Chondrocyte (in vitro differentiated cells): Measurements from ENCODE around the gene VPS39. TPM values are rescaled to one million over a fixed set of nuclear protein-coding genes. Genes with fewer than 3 reads are reported as not detected.

ENCODE experiments used
- DNase-seq: peaks from one replicate; pipeline ENCODE4 v3.0.0; 2021; ENCODE audit warnings: mixed read lengths, low spot score
- H3K27ac Mint-ChIP-seq: one replicate; pipeline ENCODE4 v1.8.0; 2021; ENCODE audit warnings: mild to moderate bottlenecking, moderate library complexity, mixed read lengths; ENCODE audit not compliant: unreplicated experiment
- H3K27me3 Mint-ChIP-seq: 2 replicates; pipeline ENCODE4 v1.8.0; 2021; ENCODE audit warnings: low read depth, mixed read lengths
- H3K36me3 Mint-ChIP-seq: 2 replicates; pipeline ENCODE4 v1.8.0; 2021; ENCODE audit warnings: low read depth, mixed read lengths
- H3K4me1 Mint-ChIP-seq: 2 replicates; pipeline ENCODE4 v1.8.0; 2021; ENCODE audit warnings: low read depth, mild to moderate bottlenecking, mixed read lengths
- H3K4me3 Mint-ChIP-seq: one replicate; pipeline ENCODE4 v1.8.0; 2021; ENCODE audit warnings: mild to moderate bottlenecking, moderate library complexity, mixed read lengths; ENCODE audit not compliant: unreplicated experiment
- H3K9me3 Mint-ChIP-seq: 2 replicates; pipeline ENCODE4 v1.8.0; 2021; ENCODE audit warnings: low read depth, mixed read lengths
- total RNA-seq: library from RNA; stranded (reverse); gene quantifications from 3 replicates; pipeline ENCODE4 v1.2.1, GENCODE V29; 2021
- TF ChIP-seq, protein P1 (sequence below): fragments of 200-600 bp; sonication (generic); IDR thresholded peaks from 2 replicates; pipeline ENCODE4 v1.5.0; 2021; ENCODE audit warnings: antibody characterized with exemption, mild to moderate bottlenecking, moderate library complexity

The VPS39 gene
- total RNA-seq, 1 donor from 2014 or later, result 53.5 TPM

DNA sequence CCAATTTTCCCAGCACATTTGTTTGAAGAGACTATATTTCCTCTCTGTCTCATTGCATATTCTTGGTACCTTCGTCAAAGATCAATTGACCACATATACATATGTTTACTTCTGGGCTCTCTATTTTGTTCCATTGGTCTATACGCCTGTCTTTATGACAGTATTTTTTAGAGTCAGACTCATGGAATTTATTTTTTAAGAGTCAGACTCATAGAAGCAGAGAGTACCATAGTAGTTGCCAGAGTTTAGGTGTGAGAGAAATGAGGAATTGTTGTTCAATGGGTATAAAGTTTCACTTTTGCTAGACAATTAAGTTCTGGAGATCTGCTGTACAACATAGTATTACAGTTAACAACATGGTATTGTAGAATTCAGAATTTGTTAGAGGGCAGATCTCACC lies 78.7 kb downstream of the VPS39 start:
- Mint-ChIP-seq H3K9me3 (no peaks in the 10 kb centered on the region), H3K27ac (no peak overlapping the region), H3K4me1 (no peaks in the 10 kb centered on the region), H3K4me3 (no peak overlapping the region), H3K27me3 (peaks cover 41% of the 10 kb centered on the region), H3K36me3 (no peaks in the 10 kb centered on the region)
- DNase-seq, result no peak
- TF ChIP-seq, protein P1, sequence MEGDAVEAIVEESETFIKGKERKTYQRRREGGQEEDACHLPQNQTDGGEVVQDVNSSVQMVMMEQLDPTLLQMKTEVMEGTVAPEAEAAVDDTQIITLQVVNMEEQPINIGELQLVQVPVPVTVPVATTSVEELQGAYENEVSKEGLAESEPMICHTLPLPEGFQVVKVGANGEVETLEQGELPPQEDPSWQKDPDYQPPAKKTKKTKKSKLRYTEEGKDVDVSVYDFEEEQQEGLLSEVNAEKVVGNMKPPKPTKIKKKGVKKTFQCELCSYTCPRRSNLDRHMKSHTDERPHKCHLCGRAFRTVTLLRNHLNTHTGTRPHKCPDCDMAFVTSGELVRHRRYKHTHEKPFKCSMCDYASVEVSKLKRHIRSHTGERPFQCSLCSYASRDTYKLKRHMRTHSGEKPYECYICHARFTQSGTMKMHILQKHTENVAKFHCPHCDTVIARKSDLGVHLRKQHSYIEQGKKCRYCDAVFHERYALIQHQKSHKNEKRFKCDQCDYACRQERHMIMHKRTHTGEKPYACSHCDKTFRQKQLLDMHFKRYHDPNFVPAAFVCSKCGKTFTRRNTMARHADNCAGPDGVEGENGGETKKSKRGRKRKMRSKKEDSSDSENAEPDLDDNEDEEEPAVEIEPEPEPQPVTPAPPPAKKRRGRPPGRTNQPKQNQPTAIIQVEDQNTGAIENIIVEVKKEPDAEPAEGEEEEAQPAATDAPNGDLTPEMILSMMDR, result no peak

DNA sequence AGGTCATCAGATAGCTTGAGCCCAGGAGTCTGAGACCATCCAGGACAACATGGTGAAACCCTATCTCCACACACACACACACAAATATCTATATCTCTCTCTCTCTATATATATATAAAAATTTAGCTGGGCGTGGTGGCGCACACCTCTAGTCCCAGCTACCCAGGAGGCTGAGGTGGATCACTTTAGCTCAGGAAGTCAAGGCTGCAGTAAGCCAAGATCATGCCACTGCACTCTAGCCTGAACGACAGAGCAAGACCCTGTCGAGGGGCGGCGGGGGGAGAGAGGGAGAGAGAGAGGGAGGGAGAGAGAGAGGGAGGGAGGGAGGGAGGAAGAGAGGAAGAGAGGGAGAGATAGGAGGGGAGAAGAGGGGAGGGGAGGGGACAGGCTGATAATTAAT lies 79.6 kb downstream of the VPS39 start:
- Mint-ChIP-seq H3K27me3 (peaks cover 41% of the 10 kb centered on the region), H3K4me1 (no peaks in the 10 kb centered on the region), H3K27ac (no peak overlapping the region), H3K9me3 (no peaks in the 10 kb centered on the region), H3K36me3 (no peaks in the 10 kb centered on the region), H3K4me3 (no peak overlapping the region)
- DNase-seq, result no peak
- TF ChIP-seq, protein P1, result no peak

DNA sequence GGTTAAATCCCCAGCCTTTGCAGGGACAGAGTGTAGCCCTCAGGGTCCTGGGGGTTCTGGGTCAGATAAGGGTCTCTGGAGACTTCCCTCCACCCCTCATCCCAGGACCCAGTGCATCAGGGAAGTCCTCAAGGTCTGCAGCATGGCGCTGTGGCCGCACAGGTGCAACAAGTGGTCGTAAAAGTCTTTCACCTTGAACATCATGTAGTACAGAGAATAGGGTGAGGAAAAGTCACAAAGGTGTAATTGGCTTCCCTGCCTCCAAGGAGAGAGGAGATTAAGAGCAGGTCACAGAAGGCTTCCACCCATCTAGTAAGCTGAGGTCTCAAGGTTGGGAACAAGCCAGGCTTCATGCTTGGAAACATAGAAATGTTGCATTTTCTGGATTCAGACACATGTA lies 84.6 kb downstream of the VPS39 start:
- Mint-ChIP-seq H3K27ac (no peak overlapping the region), H3K4me1 (no peaks in the 10 kb centered on the region), H3K27me3 (peaks cover 50% of the 10 kb centered on the region), H3K36me3 (no peaks in the 10 kb centered on the region), H3K4me3 (no peak overlapping the region), H3K9me3 (no peaks in the 10 kb centered on the region)
- DNase-seq, result no peak
- TF ChIP-seq, protein P1, result no peak

DNA sequence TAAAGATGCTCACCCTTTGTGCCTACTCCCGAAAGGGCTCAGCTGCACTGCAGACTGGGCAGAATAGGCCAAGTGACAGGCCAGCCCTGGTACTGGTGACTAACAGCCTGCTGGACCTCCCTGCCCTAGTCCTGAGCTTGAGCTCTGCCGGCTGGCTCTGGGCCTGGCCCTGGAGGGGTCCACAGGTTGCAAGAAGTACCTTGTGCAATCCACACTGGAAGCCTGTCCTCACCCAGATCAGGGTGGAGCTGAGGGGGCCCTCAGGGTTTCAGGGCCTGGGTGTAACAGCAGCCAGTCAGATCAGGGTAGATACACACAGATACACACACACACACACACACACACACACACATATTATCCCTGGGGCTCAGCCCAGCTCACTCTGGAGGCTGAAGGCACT lies 86.4 kb downstream of the VPS39 start:
- H3K36me3 Mint-ChIP-seq, result no peaks in the 10 kb centered on the region
- H3K4me3 Mint-ChIP-seq, result no peak overlapping the region
- no peak for DNase-seq
- H3K27me3 Mint-ChIP-seq, result peaks cover 46% of the 10 kb centered on the region
- H3K9me3 Mint-ChIP-seq, result no peaks in the 10 kb centered on the region
- no peaks in the 10 kb centered on the region for H3K4me1 Mint-ChIP-seq
- H3K27ac Mint-ChIP-seq, result no peak overlapping the region
- TF ChIP-seq, protein P1, result no peak

DNA sequence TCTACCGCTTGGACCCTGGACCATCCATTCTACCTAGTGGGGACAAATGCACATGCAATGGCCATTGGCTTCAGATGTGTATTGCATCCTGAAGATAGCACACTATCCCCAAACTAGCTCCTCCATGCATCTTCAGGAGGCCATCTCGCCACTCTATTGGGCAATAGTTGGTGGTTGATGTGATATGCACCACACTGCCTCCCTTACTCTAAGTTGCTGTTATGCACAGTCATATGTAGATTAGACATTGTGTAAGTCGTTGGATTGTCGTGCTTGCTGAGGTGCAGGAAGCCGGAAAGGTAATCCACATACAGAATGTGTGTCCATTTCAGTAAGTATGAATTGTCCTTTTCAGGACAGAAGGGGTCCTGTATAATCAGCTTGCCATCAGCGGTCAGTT lies 87.1 kb downstream of the VPS39 start:
- Mint-ChIP-seq H3K4me3 (no peak overlapping the region), H3K27ac (no peak overlapping the region), H3K36me3 (no peaks in the 10 kb centered on the region), H3K4me1 (no peaks in the 10 kb centered on the region), H3K27me3 (peaks cover 46% of the 10 kb centered on the region), H3K9me3 (peaks cover 4% of the 10 kb centered on the region)
- TF ChIP-seq, protein P1, result no peak
- no peak for DNase-seq
